ENCODE results near the gene TMEM131L. TPM values are rescaled to one million over a fixed set of nuclear protein-coding genes. Genes with fewer than 3 reads are reported as not detected.
A peak's percentile ranks its signal among the peaks of the same experiment; 100 is the strongest.
"Not testable (repeated sequence)": the region's sequence is repeated elsewhere in the genome, so short reads cannot be mapped to it uniquely, and the experiment has no call there.

Gene TMEM131L
- polyA plus RNA-seq (2011; rRNA removed) (5.0 and 6.3 TPM in 2 replicates), polyA plus RNA-seq (2017; fragmentation: RNase III; extraction: RNeasy Plus Mini Kit Qiagen cat#74134 plus additional on column Dnase treatment) (3.4 to 4.5 TPM (median 3.9 TPM) in 3 replicates), polyA minus RNA-seq (2011; rRNA and poly(A)+ RNA removed) (9.0 and 10.5 TPM in 2 replicates)
- 1.9 and 2.3 TPM in 2 replicates for polyA plus RNA-seq (2012; cell fraction: cytosol; rRNA removed)
- polyA plus RNA-seq (2012; cell fraction: nucleus; rRNA removed): 5.4 and 8.8 TPM in 2 replicates

- FAIRE-seq (no peak), DNase-seq (ENCODE audit: low read depth in 1 of 2, low spot score in 1 of 2) (peak; percentile 44 to 60), ATAC-seq (peak; percentile 87 to 91)
- TF ChIP-seq HOXB13 (CRISPR knock-in tag; IDR thresholded peaks at IDR 0.05; ENCODE audit: low read depth) (no peak), HDAC2 (IDR thresholded peaks at IDR 0.05) (no peak), PHF8 (IDR thresholded peaks at IDR 0.05; ENCODE audit: borderline replicate concordance, low read depth) (0 out of 2 replicates have a peak, but pooled peaks have one; percentile 43), MYC (IDR thresholded peaks at IDR 0.05; ENCODE audit: borderline replicate concordance, low read length) (peak; percentile 47; the same call in 1 of the 2 replicates), JUN (IDR thresholded peaks at IDR 0.05) (peak; percentile 14 to 55; a peak in 1 of 5 replicates), RAD21 (conservative IDR thresholded peaks at IDR 0.05 in 1 of 2, IDR thresholded peaks at IDR 0.05 in 1 of 2) (no peak; a peak in 1 of 5 replicates), SREBF2 (IDR thresholded peaks at IDR 0.05) (no peak), POLR2A (IDR thresholded peaks at IDR 0.05; ENCODE audit: low read length) (peak; percentile 64), E2F6 (IDR thresholded peaks at IDR 0.05; ENCODE audit: borderline replicate concordance, low read depth) (peak; percentile 13; the same call in 1 of the 2 replicates)
- TF ChIP-seq, protein P1, sequence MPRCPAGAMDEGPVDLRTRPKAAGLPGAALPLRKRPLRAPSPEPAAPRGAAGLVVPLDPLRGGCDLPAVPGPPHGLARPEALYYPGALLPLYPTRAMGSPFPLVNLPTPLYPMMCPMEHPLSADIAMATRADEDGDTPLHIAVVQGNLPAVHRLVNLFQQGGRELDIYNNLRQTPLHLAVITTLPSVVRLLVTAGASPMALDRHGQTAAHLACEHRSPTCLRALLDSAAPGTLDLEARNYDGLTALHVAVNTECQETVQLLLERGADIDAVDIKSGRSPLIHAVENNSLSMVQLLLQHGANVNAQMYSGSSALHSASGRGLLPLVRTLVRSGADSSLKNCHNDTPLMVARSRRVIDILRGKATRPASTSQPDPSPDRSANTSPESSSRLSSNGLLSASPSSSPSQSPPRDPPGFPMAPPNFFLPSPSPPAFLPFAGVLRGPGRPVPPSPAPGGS (IDR thresholded peaks at IDR 0.05): peak; percentile 25; the same call in 1 of the 3 replicates
- H3K9me3 ChIP-seq: no peaks in the 10 kb centered on the region
- peak within 1 kb of the TSS; percentile 71 for H3K4me3 ChIP-seq
- H3K4me2 ChIP-seq: peak within 1 kb of the TSS; percentile 91
- 0% methylated on average over 12 of the region's 103 CpGs for WGBS (ENCODE audit: missing lambda C conversion rate)
- ChIA-PET CTCF (interaction anchor here (1.3 to 3.5 kb wide), 7 partner anchors 11 to 122 kb away, joined by 3 to 14 read pairs (median 5); no protein-coding TSS in a partner anchor), POLR2A (interaction anchor here (0.6 to 2.0 kb wide), 10 partner anchors 15 to 120 kb away, joined by 3 to 9 read pairs (median 4); no protein-coding TSS in a partner anchor)
- H3K27ac ChIP-seq: peak within 1 kb of the TSS; percentile 82 to 96
- H3K4me1 ChIP-seq: peaks cover 14% of the 10 kb centered on the region; the same call in 2 of the 3 replicates
These were observed at the start of gene TMEM131L for GRCh38 chr4:153466081-153466948. TSS of gene TMEM131L (plus strand) at chr4:153466360. CDS start at chr4:153466398, 38 bp downstream.

GRCh38 chr4:153416456-153416855, 49.7 kb upstream of the TMEM131L start:
- H3K4me1 ChIP-seq; DNase-seq (ENCODE audit: low read depth in 1 of 2, low spot score in 1 of 2); H3K4me3 ChIP-seq; ATAC-seq; FAIRE-seq; H3K27ac ChIP-seq; CTCF ChIA-PET; H3K9me3 ChIP-seq; H3K4me2 ChIP-seq: not testable (repeated sequence)
- POLR2A ChIA-PET: interaction anchor here (0.6 kb wide), 1 partner anchor 8 kb away, joined by 3 read pairs; no protein-coding TSS in a partner anchor
- TF ChIP-seq CEBPB (IDR thresholded peaks at IDR 0.05): peak; percentile 15 to 62; a peak in 3 of 4 replicates
- WGBS (ENCODE audit: missing lambda C conversion rate): 89% methylated on average over 8 of the region's 8 CpGs

DNA sequence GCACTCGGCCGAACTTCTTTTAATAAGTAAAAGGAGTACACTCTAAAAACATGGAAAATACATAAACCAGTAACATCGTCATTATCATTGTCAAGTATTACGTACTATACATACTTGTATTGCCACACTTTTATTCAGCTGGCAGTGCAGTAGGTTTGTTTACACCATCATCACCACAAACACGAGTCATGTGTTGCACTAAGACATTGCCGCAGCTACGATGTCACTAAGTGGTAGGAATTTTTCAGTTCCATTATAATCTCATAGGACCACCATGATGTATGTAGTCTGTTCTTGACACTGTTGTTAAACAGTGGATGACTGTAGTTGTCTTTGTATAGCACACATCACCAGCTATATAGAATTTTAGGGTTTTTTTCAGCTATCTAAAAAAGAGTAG, 48.0 kb upstream of the TMEM131L start:
- ATAC-seq (no peak), DNase-seq (ENCODE audit: low read depth in 1 of 2, low spot score in 1 of 2) (no peak), FAIRE-seq (no peak)
- CTCF ChIA-PET: no interaction called here
- Histone ChIP-seq H3K4me2 (no peak overlapping the region), H3K9me3 (no peaks in the 10 kb centered on the region), H3K27ac (no peak overlapping the region), H3K4me3 (no peak overlapping the region), H3K4me1 (no peaks in the 10 kb centered on the region)
- POLR2A ChIA-PET: interaction anchor here (1.4 kb wide), 1 partner anchor 48 kb away, joined by 4 read pairs; the partner anchor contains the start of gene TMEM131L
- TF ChIP-seq NR3C1 (IDR thresholded peaks at IDR 0.05) (no peak), KDM5A (IDR thresholded peaks at IDR 0.05) (no peak), MAFK (IDR thresholded peaks at IDR 0.05; ENCODE audit: partially characterized antibody) (no peak), HOXB13 (CRISPR knock-in tag; IDR thresholded peaks at IDR 0.05; ENCODE audit: low read depth) (no peak), USF2 (IDR thresholded peaks at IDR 0.05) (no peak), EHMT2 (IDR thresholded peaks at IDR 0.05; ENCODE audit: low read depth) (no peak), CHD2 (IDR thresholded peaks at IDR 0.05; ENCODE audit: low read length, partially characterized antibody) (no peak), ATOH8 (CRISPR knock-in tag; IDR thresholded peaks at IDR 0.05; ENCODE audit: low read depth) (no peak), NFE2L2 (conservative IDR thresholded peaks at IDR 0.05; ENCODE audit: low read length) (no peak), RFX5 (IDR thresholded peaks at IDR 0.05) (no peak), KDM1A (IDR thresholded peaks at IDR 0.05; ENCODE audit: low read depth) (no peak), RARB (CRISPR knock-in tag; IDR thresholded peaks at IDR 0.05) (no peak), SMC3 (IDR thresholded peaks at IDR 0.05) (no peak), ZSCAN20 (CRISPR knock-in tag; IDR thresholded peaks at IDR 0.05) (no peak), EP300 (IDR thresholded peaks at IDR 0.05) (no peak)
- TF ChIP-seq, protein P2, sequence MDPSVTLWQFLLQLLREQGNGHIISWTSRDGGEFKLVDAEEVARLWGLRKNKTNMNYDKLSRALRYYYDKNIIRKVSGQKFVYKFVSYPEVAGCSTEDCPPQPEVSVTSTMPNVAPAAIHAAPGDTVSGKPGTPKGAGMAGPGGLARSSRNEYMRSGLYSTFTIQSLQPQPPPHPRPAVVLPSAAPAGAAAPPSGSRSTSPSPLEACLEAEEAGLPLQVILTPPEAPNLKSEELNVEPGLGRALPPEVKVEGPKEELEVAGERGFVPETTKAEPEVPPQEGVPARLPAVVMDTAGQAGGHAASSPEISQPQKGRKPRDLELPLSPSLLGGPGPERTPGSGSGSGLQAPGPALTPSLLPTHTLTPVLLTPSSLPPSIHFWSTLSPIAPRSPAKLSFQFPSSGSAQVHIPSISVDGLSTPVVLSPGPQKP (IDR thresholded peaks at IDR 0.05; ENCODE audit: low read depth, low read length): no peak
- 86% methylated on average over 7 of the region's 7 CpGs for WGBS (ENCODE audit: missing lambda C conversion rate)

All from A549 (cell line).